Urinary bladder (tissue), 2 donors: ENCODE measurements around the gene GLYATL2. TPM values are rescaled to one million over a fixed set of nuclear protein-coding genes. Genes with fewer than 3 reads are reported as not detected.

ENCODE experiments used
- polyA plus RNA-seq: library from polyadenylated mRNA; stranded (reverse); fragments of 200-250 nt; gene quantifications from one replicate; pipeline ENCODE4 v1.2.3, GENCODE V29; 2013
- total RNA-seq: library from RNA; depleted of rRNA; stranded (reverse); fragments of >200 nt; gene quantifications from one replicate; pipeline ENCODE4 v1.2.3, GENCODE V29; 2014
- donor health status: healthy.

The GLYATL2 gene
- total and polyA plus RNA-seq, 2 donors, result 0.35 to 3.8 TPM

Other genes starting within 250 kb of the GLYATL2 start
- gene CNTF, start 222.0 kb downstream of the GLYATL2 start, total RNA-seq, result 1.3 TPM
- 0.41 TPM for gene CNTF, start 222.0 kb downstream of the GLYATL2 start, polyA plus RNA-seq
- gene GLYAT, start 112.8 kb downstream of the GLYATL2 start, total RNA-seq, result not detected
- gene GLYAT, start 112.8 kb downstream of the GLYATL2 start, polyA plus RNA-seq, result 0.05 TPM
- gene GLYATL1, start 94.8 kb upstream of the GLYATL2 start, total RNA-seq, result 0.79 TPM
- 0.41 TPM for gene GLYATL1, start 94.8 kb upstream of the GLYATL2 start, polyA plus RNA-seq
- not detected for gene GLYATL1B, start 241.6 kb upstream of the GLYATL2 start, total RNA-seq
- not detected for gene GLYATL1B, start 241.6 kb upstream of the GLYATL2 start, polyA plus RNA-seq